ENCODE measurements around the gene C14orf132. TPM values are rescaled to one million over a fixed set of nuclear protein-coding genes. Genes with fewer than 3 reads are reported as not detected.

C14orf132 gene
- total and polyA plus RNA-seq, 2 experiments from 2014 or later = 17.0 to 19.3 TPM

GRCh38 chr14:96058576-96059200 lies 19.5 kb downstream of the C14orf132 start:
- TF ChIP-seq EZH2phosphoT487 (IDR thresholded peaks at IDR 0.05; ENCODE audit: low read depth, severe bottlenecking, unreplicated experiment) (no peak), EZH2 (IDR thresholded peaks at IDR 0.05; ENCODE audit: borderline replicate concordance) (no peak), CTCF (IDR thresholded peaks at IDR 0.05; ENCODE audit: poor library complexity) (no peak)
- Histone ChIP-seq H4K20me1 (ENCODE audit: insufficient read depth, poor library complexity, severe bottlenecking) (peaks cover 4% of the 10 kb centered on the region), H3K4me3 (no peak overlapping the region), H3K27me3 (no peaks in the 10 kb centered on the region), H3K9me2 (replicated peaks; ENCODE audit: insufficient read depth) (no peaks in the 10 kb centered on the region), H3K27ac (no peak overlapping the region), H3K4me1 (ENCODE audit: insufficient read depth) (no peaks in the 10 kb centered on the region), H3K79me2 (peaks cover 2% of the 10 kb centered on the region), H3K36me3 (replicated peaks; ENCODE audit: insufficient read depth, low read depth) (no peaks in the 10 kb centered on the region), H3K9me3 (ENCODE audit: low read depth) (no peaks in the 10 kb centered on the region), H2AFZ (no peak overlapping the region), H3K4me2 (no peak overlapping the region)
- WGBS (ENCODE audit: low lambda C conversion rate, missing lambda C conversion rate) = 91% methylated on average over 5 of the region's 5 CpGs
- no peak for DNase-seq (ENCODE audit: low spot score)

GRCh38 chr14:96059519-96060135 lies 20.5 kb downstream of the C14orf132 start:
- H3K4me2 ChIP-seq = no peak overlapping the region
- peaks cover 4% of the 10 kb centered on the region for H4K20me1 ChIP-seq (ENCODE audit: insufficient read depth, poor library complexity, severe bottlenecking)
- H3K9me3 ChIP-seq (ENCODE audit: low read depth) = no peaks in the 10 kb centered on the region
- no peak overlapping the region for H3K27ac ChIP-seq
- DNase-seq (ENCODE audit: low spot score) = no peak
- H3K4me3 ChIP-seq = no peak overlapping the region
- H3K79me2 ChIP-seq = peaks cover 2% of the 10 kb centered on the region
- H3K36me3 ChIP-seq (replicated peaks; ENCODE audit: insufficient read depth, low read depth) = no peaks in the 10 kb centered on the region
- no peaks in the 10 kb centered on the region for H3K27me3 ChIP-seq
- no peaks in the 10 kb centered on the region for H3K4me1 ChIP-seq (ENCODE audit: insufficient read depth)
- TF ChIP-seq CTCF (IDR thresholded peaks at IDR 0.05; ENCODE audit: poor library complexity) = no peak
- TF ChIP-seq EZH2phosphoT487 (IDR thresholded peaks at IDR 0.05; ENCODE audit: low read depth, severe bottlenecking, unreplicated experiment) = no peak
- TF ChIP-seq EZH2 (IDR thresholded peaks at IDR 0.05; ENCODE audit: borderline replicate concordance) = no peak
- no peak overlapping the region for H2AFZ ChIP-seq
- H3K9me2 ChIP-seq (replicated peaks; ENCODE audit: insufficient read depth) = no peaks in the 10 kb centered on the region
- 85% methylated on average over 3 of the region's 3 CpGs for WGBS (ENCODE audit: low lambda C conversion rate, missing lambda C conversion rate)

GRCh38 chr14:96060186-96060933 lies 21.2 kb downstream of the C14orf132 start:
- 88% methylated on average over 7 of the region's 7 CpGs for WGBS (ENCODE audit: low lambda C conversion rate, missing lambda C conversion rate)

More at GRCh38 chr14:96060186-96060933, 21.2 kb downstream of the C14orf132 start:
- no peaks in the 10 kb centered on the region for H3K36me3 ChIP-seq (replicated peaks; ENCODE audit: insufficient read depth, low read depth)
- H3K27ac ChIP-seq = no peak overlapping the region
- peaks cover 4% of the 10 kb centered on the region for H4K20me1 ChIP-seq (ENCODE audit: insufficient read depth, poor library complexity, severe bottlenecking)
- no peaks in the 10 kb centered on the region for H3K9me2 ChIP-seq (replicated peaks; ENCODE audit: insufficient read depth)
- H3K27me3 ChIP-seq = no peaks in the 10 kb centered on the region
- no peak for DNase-seq (ENCODE audit: low spot score)
- no peak for TF ChIP-seq CTCF (IDR thresholded peaks at IDR 0.05; ENCODE audit: poor library complexity)
- no peak overlapping the region for H3K4me2 ChIP-seq
- H3K9me3 ChIP-seq (ENCODE audit: low read depth) = no peaks in the 10 kb centered on the region
- H2AFZ ChIP-seq = no peak overlapping the region
- H3K4me1 ChIP-seq (ENCODE audit: insufficient read depth) = no peaks in the 10 kb centered on the region
- H3K79me2 ChIP-seq = peaks cover 2% of the 10 kb centered on the region
- H3K4me3 ChIP-seq = no peak overlapping the region
